Neuronal stem cell (in vitro differentiated cells): Measurements from ENCODE around the gene GLIPR1L2.
"Not testable (repeated sequence)": the region's sequence is repeated elsewhere in the genome, so short reads cannot be mapped to it uniquely, and the experiment has no call there.

Experiments
- DNase-seq: peaks from one replicate; pipeline ENCODE4 v3.0.0-alpha.2; 2013; ENCODE audit warnings: low spot score
- H2AFZ ChIP-seq: one replicate; pipeline ENCODE4 v1.6.1; 2013; ENCODE audit warnings: mild to moderate bottlenecking, low read length, inconsistent platforms
- H2AK5ac ChIP-seq: 2 replicates; pipeline ENCODE4 v1.6.1; 2013; ENCODE audit warnings: low read depth, mild to moderate bottlenecking, inconsistent platforms, low read length, moderate library complexity, mixed read lengths
- H2BK120ac ChIP-seq: 2 replicates; pipeline ENCODE4 v1.6.1; 2013; ENCODE audit warnings: low read depth, mild to moderate bottlenecking, inconsistent platforms, low read length, moderate library complexity, mixed read lengths
- H2BK12ac ChIP-seq: one replicate; pipeline ENCODE4 v1.6.1; 2013; ENCODE audit warnings: low read length, inconsistent platforms
- H2BK15ac ChIP-seq: 2 replicates; pipeline ENCODE4 v1.6.1; 2013; ENCODE audit warnings: mild to moderate bottlenecking, low read length, inconsistent platforms, mixed read lengths
- H2BK5ac ChIP-seq: one replicate; pipeline ENCODE4 v1.6.1; 2013; ENCODE audit warnings: inconsistent platforms, mild to moderate bottlenecking, low read length, moderate library complexity
- H3K14ac ChIP-seq: one replicate; pipeline ENCODE4 v1.6.1; 2013; ENCODE audit warnings: low read length, inconsistent platforms
- H3K18ac ChIP-seq: 2 replicates; pipeline ENCODE4 v1.6.1; 2013; ENCODE audit warnings: low read length, inconsistent platforms
- H3K23ac ChIP-seq: 2 replicates; pipeline ENCODE4 v1.6.1; 2013; ENCODE audit warnings: low read depth, mild to moderate bottlenecking, mixed read lengths, low read length, inconsistent platforms; ENCODE audit not compliant: poor library complexity
- H3K27ac ChIP-seq: replicated peaks from 3 replicates; pipeline ENCODE4 v1.5.1; 2013; ENCODE audit warnings: low read length, inconsistent platforms
- H3K27me3 ChIP-seq, 3 experiments: 2 replicates each; pipeline ENCODE4 v1.6.1; 2013; ENCODE audit warnings: low read length in 3 of 3, mild to moderate bottlenecking in 2 of 3, inconsistent platforms in 1 of 3, low read depth in 1 of 3, mixed read lengths in 1 of 3, moderate library complexity in 1 of 3; ENCODE audit not compliant: control insufficient read depth in 3 of 3, insufficient read depth in 3 of 3
- H3K36me3 ChIP-seq, 2 donors: replicated peaks in 1 of 2; 2 replicates each; pipeline ENCODE4 v1.6.1; 2013; ENCODE audit warnings: low read length in 2 of 2; ENCODE audit not compliant: control insufficient read depth in 2 of 2, insufficient read depth in 2 of 2
- H3K4ac ChIP-seq: 2 replicates; pipeline ENCODE4 v1.6.1; 2013; ENCODE audit warnings: inconsistent platforms, mild to moderate bottlenecking, low read length, moderate library complexity
- H3K4me1 ChIP-seq, 2 donors: 1 replicate in 1 of 2; 2 replicates in 1 of 2; pipeline ENCODE4 v1.6.1; 2013; ENCODE audit warnings: low read length in 2 of 2, low read depth in 1 of 2; ENCODE audit not compliant: control insufficient read depth in 2 of 2, insufficient read depth in 1 of 2
- H3K4me2 ChIP-seq: one replicate; pipeline ENCODE4 v1.6.1; 2013; ENCODE audit warnings: mild to moderate bottlenecking, low read length, inconsistent platforms; ENCODE audit not compliant: insufficient read depth, poor library complexity, severe bottlenecking
- H3K4me3 ChIP-seq, 2 donors: 2 replicates each; pipeline ENCODE4 v1.5.1; 2013; ENCODE audit warnings: low read length in 2 of 2, mild to moderate bottlenecking in 2 of 2, inconsistent platforms in 1 of 2, moderate library complexity in 1 of 2
- H3K79me1 ChIP-seq: one replicate; pipeline ENCODE4 v1.6.1; 2013; ENCODE audit warnings: low read depth, mild to moderate bottlenecking, inconsistent platforms, low read length, moderate library complexity
- H3K9ac ChIP-seq: one replicate; pipeline ENCODE4 v1.6.1; 2013; ENCODE audit warnings: mild to moderate bottlenecking, low read depth, low read length, inconsistent platforms; ENCODE audit not compliant: poor library complexity
- H3K9me3 ChIP-seq, 2 donors: replicated peaks in 1 of 2; 2 replicates each; pipeline versions ENCODE3 to v1.6.1; 2013; ENCODE audit warnings: low read length in 2 of 2, mild to moderate bottlenecking in 2 of 2, inconsistent platforms in 1 of 2, low read depth in 1 of 2, mixed read lengths in 1 of 2, moderate library complexity in 1 of 2; ENCODE audit not compliant: control insufficient read depth in 2 of 2, insufficient read depth in 1 of 2
- H4K8ac ChIP-seq: one replicate; pipeline ENCODE4 v1.6.1; 2013; ENCODE audit warnings: low read depth, mild to moderate bottlenecking, inconsistent platforms, low read length, moderate library complexity
- H4K91ac ChIP-seq: one replicate; pipeline ENCODE4 v1.6.1; 2013; ENCODE audit warnings: low read length, low read depth, mild to moderate bottlenecking, inconsistent platforms; ENCODE audit not compliant: poor library complexity
- WGBS, 2 donors: extraction: QIAGEN DNeasy Blood & Tissue Kit; methylation state at CpG; one replicate each; pipeline ENCODE4 v1.1.7; 2013; ENCODE audit warnings: missing lambda C conversion rate in 2 of 2, mixed read lengths in 1 of 2; ENCODE audit not compliant: insufficient read length in 2 of 2, insufficient replicate concordance in 1 of 2; ENCODE audit errors: extremely low coverage in 2 of 2; 5-methylcytosine and 5-hydroxymethylcytosine counted together

Gene GLIPR1L2

DNA sequence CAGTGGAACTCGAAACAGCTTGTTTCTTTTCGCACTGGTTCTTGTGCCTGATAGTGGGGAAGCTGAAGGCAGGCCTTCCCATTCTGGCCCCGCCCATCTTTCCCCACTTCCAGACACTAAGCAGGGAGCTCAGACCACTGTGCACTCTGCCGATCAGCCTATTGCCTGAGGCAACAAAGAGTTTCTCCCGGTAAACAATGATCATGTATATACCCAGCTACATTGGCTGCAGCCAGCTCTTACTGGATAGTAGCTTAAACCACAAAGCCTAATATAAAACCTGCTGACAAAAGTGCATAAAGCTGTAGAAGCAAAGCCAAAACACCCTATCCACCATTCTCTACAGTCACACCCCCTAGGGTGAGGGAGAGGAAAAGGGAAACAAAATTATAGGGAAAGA lies 65.0 kb downstream of the GLIPR1L2 start:
- Histone ChIP-seq H3K79me1 (no peaks in the 10 kb centered on the region), H3K4ac (no peak overlapping the region), H3K9me3 (peaks cover 0 to 2% of the 10 kb centered on the region in 2 donors), H3K18ac (no peak overlapping the region), H3K4me1 (no peaks in the 10 kb centered on the region), H2BK5ac (no peak overlapping the region), H4K8ac (no peak overlapping the region), H2BK120ac (no peak overlapping the region), H3K4me3 (no peak overlapping the region), H4K91ac (no peak overlapping the region), H3K4me2 (no peak overlapping the region), H3K27me3 (no peaks in the 10 kb centered on the region), H2AFZ (peak overlapping the region; percentile 3), H2BK12ac (no peak overlapping the region), H3K14ac (no peak overlapping the region), H3K27ac (no peak overlapping the region), H2BK15ac (no peak overlapping the region), H2AK5ac (no peak overlapping the region), H3K23ac (no peak overlapping the region), H3K9ac (no peak overlapping the region), H3K36me3 (no peaks in the 10 kb centered on the region)
- no peak for DNase-seq
- no CpG with 5 or more reads among the region's 5 CpGs for WGBS, 2 donors

DNA sequence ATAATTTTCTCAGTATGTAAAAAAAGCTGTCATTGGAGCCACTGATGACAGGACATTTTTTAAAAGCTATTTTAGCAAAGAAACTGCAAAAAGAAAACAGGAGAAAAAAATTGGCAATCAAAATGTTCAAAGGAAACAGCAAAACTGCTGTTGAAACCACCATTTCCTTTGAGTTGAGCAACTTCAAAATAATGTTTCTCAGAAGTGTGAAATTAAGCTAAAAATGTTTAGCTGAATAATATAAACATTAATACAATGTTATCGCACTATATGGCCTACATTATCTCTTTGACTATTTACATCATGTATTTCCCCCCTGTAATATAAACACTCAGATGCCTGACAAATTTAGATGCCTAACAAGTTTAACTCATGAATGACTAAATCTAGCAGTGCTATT lies 66.3 kb downstream of the GLIPR1L2 start:
- no peak overlapping the region for H3K4me2 ChIP-seq
- no peak overlapping the region for H3K27ac ChIP-seq
- H3K23ac ChIP-seq: no peak overlapping the region
- H2BK12ac ChIP-seq: no peak overlapping the region
- no peak overlapping the region for H3K9ac ChIP-seq
- H2BK5ac ChIP-seq: no peak overlapping the region
- H2AK5ac ChIP-seq: no peak overlapping the region
- WGBS, 2 donors: no CpG with 5 or more reads among the region's 1 CpG
- no peaks in the 10 kb centered on the region for H3K27me3 ChIP-seq
- no peak overlapping the region for H4K91ac ChIP-seq
- H3K36me3 ChIP-seq: no peaks in the 10 kb centered on the region
- no peak overlapping the region for H4K8ac ChIP-seq
- H2AFZ ChIP-seq: no peak overlapping the region
- no peak for DNase-seq
- no peak overlapping the region for H3K14ac ChIP-seq
- H2BK120ac ChIP-seq: no peak overlapping the region
- H2BK15ac ChIP-seq: no peak overlapping the region
- no peak overlapping the region for H3K4ac ChIP-seq
- H3K9me3 ChIP-seq: peaks cover 0 to 2% of the 10 kb centered on the region in 2 donors
- H3K18ac ChIP-seq: no peak overlapping the region
- no peaks in the 10 kb centered on the region for H3K79me1 ChIP-seq
- no peak overlapping the region for H3K4me3 ChIP-seq
- H3K4me1 ChIP-seq: no peaks in the 10 kb centered on the region

DNA sequence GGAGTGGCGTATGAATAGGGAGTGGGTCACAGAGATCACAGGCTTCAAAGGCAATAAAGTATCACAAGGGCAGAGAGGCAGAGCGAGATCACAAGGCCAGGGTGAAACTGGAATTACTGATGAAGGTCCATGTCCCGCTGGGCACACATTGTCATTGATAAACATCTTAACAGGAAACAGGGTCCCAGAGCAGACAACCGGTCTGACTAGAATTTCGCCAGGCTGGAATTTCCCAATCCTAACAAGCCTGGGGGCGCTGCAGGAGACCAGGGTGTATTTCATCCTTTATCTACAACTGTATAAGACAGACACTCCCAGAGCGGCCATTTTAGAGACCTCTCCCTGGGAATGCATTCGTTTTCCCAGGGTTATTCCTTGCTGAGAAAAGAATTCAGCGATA lies 67.0 kb downstream of the GLIPR1L2 start:
- WGBS, 2 donors: no CpG with 5 or more reads among the region's 9 CpGs
- H3K14ac ChIP-seq, H2BK15ac ChIP-seq, H4K8ac ChIP-seq, H3K36me3 ChIP-seq, H4K91ac ChIP-seq, H3K9me3 ChIP-seq, H3K79me1 ChIP-seq, H2BK120ac ChIP-seq, H2AFZ ChIP-seq, H3K18ac ChIP-seq, H3K27ac ChIP-seq, H3K9ac ChIP-seq, H3K4ac ChIP-seq, H2AK5ac ChIP-seq, H3K27me3 ChIP-seq, H3K4me2 ChIP-seq, H3K4me3 ChIP-seq, DNase-seq, H3K4me1 ChIP-seq, H3K23ac ChIP-seq, H2BK5ac ChIP-seq, H2BK12ac ChIP-seq: not testable (repeated sequence)

DNA sequence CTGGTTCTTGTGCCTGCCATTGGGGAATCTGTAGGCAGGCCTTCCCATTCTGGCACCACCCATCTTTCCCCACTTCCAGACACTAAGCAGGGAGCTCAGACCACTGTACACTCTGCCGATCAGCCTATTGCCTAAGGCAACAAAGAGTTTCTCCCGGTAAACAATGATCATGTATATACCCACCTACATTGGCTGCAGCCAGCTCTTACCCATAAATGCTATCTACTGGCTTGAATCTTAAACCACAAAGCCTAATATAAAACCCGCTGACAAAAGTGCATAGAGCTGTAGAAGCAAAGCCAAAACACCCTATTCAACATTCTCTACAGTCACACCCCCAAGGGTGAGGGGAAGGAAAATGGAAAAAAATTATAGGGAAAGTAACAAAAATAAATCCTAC lies 68.9 kb downstream of the GLIPR1L2 start:
- Histone ChIP-seq H2BK15ac (no peak overlapping the region), H3K9ac (no peak overlapping the region), H2BK12ac (no peak overlapping the region), H4K91ac (no peak overlapping the region), H2BK5ac (no peak overlapping the region), H3K14ac (no peak overlapping the region), H3K4me2 (no peak overlapping the region), H4K8ac (no peak overlapping the region), H3K27me3 (no peaks in the 10 kb centered on the region), H3K36me3 (no peaks in the 10 kb centered on the region), H3K79me1 (no peaks in the 10 kb centered on the region), H3K18ac (no peak overlapping the region), H3K4me3 (no peak overlapping the region), H3K9me3 (peaks cover 0 to 2% of the 10 kb centered on the region in 2 donors), H3K4me1 (no peaks in the 10 kb centered on the region), H3K27ac (no peak overlapping the region), H2AK5ac (no peak overlapping the region), H2AFZ (no peak overlapping the region), H2BK120ac (no peak overlapping the region), H3K23ac (no peak overlapping the region), H3K4ac (no peak overlapping the region)
- WGBS, 2 donors: no CpG with 5 or more reads among the region's 3 CpGs
- no peak for DNase-seq
